ENCODE measurements around the gene GPX1.
"Not testable (repeated sequence)": the region's sequence is repeated elsewhere in the genome, so short reads cannot be mapped to it uniquely, and the experiment has no call there.

GPX1 gene

GRCh38 chr3:49358217-49358883, at the start of gene GPX1:
Gene GPX1, minus strand, starts transcription at chr3:49358353. Its CDS starts 75 bp downstream, at chr3:49358278.
- no peaks in the 10 kb centered on the region for H3K27me3 Mint-ChIP-seq
- H3K27ac Mint-ChIP-seq = peak within 1 kb of the TSS; percentile 98
- H3K4me3 Mint-ChIP-seq = peak within 1 kb of the TSS; percentile 97
- H3K4me1 Mint-ChIP-seq (ENCODE audit: low read depth) = peaks cover 58% of the 10 kb centered on the region
- intact Hi-C loops (cut with micrococcal nuclease) = loop anchor here (1.0 kb wide), 1 partner anchor 18 kb away; the partner anchor contains the start of gene USP4
- peaks cover 94% of the 10 kb centered on the region for H3K36me3 Mint-ChIP-seq (ENCODE audit: low read depth)
- H3K9me3 Mint-ChIP-seq = no peaks in the 10 kb centered on the region

- peak overlapping the region; percentile 78 for H3K27ac Mint-ChIP-seq
Measured at GRCh38 chr3:49406571-49407565, 48.7 kb upstream of the GPX1 start.

GRCh38 chr3:49405570-49405969, 47.4 kb upstream of the GPX1 start:
- intact Hi-C loops (cut with micrococcal nuclease); H3K9me3 Mint-ChIP-seq; H3K4me3 Mint-ChIP-seq; H3K27me3 Mint-ChIP-seq; H3K27ac Mint-ChIP-seq: not testable (repeated sequence)
- H3K4me1 Mint-ChIP-seq (ENCODE audit: low read depth) = peaks cover 55% of the 10 kb centered on the region
- peaks cover 56% of the 10 kb centered on the region for H3K36me3 Mint-ChIP-seq (ENCODE audit: low read depth)

More at GRCh38 chr3:49406571-49407565, 48.7 kb upstream of the GPX1 start:
- Mint-ChIP-seq H3K4me1 (ENCODE audit: low read depth) (peaks cover 42% of the 10 kb centered on the region), H3K27me3 (no peaks in the 10 kb centered on the region), H3K36me3 (ENCODE audit: low read depth) (peaks cover 50% of the 10 kb centered on the region), H3K4me3 (peak overlapping the region; percentile 26), H3K9me3 (no peaks in the 10 kb centered on the region)
- intact Hi-C loops (cut with micrococcal nuclease) = no loop called here

GRCh38 chr3:49403891-49404290, 45.7 kb upstream of the GPX1 start:
- H3K4me1 Mint-ChIP-seq (ENCODE audit: low read depth) = peaks cover 57% of the 10 kb centered on the region
- H3K27me3 Mint-ChIP-seq = no peaks in the 10 kb centered on the region
- H3K27ac Mint-ChIP-seq = no peak overlapping the region
- peaks cover 64% of the 10 kb centered on the region for H3K36me3 Mint-ChIP-seq (ENCODE audit: low read depth)
- H3K4me3 Mint-ChIP-seq = no peak overlapping the region
- no peaks in the 10 kb centered on the region for H3K9me3 Mint-ChIP-seq
- intact Hi-C loops (cut with micrococcal nuclease) = no loop called here

GRCh38 chr3:49401766-49402165, 43.6 kb upstream of the GPX1 start:
- no peaks in the 10 kb centered on the region for H3K27me3 Mint-ChIP-seq
- H3K36me3 Mint-ChIP-seq (ENCODE audit: low read depth) = peaks cover 77% of the 10 kb centered on the region
- no peak overlapping the region for H3K4me3 Mint-ChIP-seq
- peak overlapping the region; percentile 73 for H3K27ac Mint-ChIP-seq
- intact Hi-C loops (cut with micrococcal nuclease) = no loop called here
- H3K4me1 Mint-ChIP-seq (ENCODE audit: low read depth) = peaks cover 59% of the 10 kb centered on the region
- H3K9me3 Mint-ChIP-seq = no peaks in the 10 kb centered on the region

GRCh38 chr3:49399461-49399860, 41.3 kb upstream of the GPX1 start:
- Mint-ChIP-seq H3K9me3 (no peaks in the 10 kb centered on the region), H3K27ac (peak overlapping the region; percentile 73), H3K36me3 (ENCODE audit: low read depth) (peaks cover 86% of the 10 kb centered on the region), H3K4me1 (ENCODE audit: low read depth) (peaks cover 63% of the 10 kb centered on the region), H3K4me3 (no peak overlapping the region), H3K27me3 (no peaks in the 10 kb centered on the region)
- intact Hi-C loops (cut with micrococcal nuclease) = no loop called here

- Mint-ChIP-seq H3K27ac (peak overlapping the region; percentile 2), H3K4me1 (ENCODE audit: low read depth) (peaks cover 81% of the 10 kb centered on the region), H3K27me3 (no peaks in the 10 kb centered on the region), H3K9me3 (no peaks in the 10 kb centered on the region), H3K4me3 (no peak overlapping the region), H3K36me3 (ENCODE audit: low read depth) (peaks cover 95% of the 10 kb centered on the region)
- intact Hi-C loops (cut with micrococcal nuclease) = no loop called here
Measured at GRCh38 chr3:49397470-49397869, 39.3 kb upstream of the GPX1 start.

- H3K27me3 Mint-ChIP-seq; H3K9me3 Mint-ChIP-seq; H3K27ac Mint-ChIP-seq; H3K4me3 Mint-ChIP-seq; intact Hi-C loops (cut with micrococcal nuclease): not testable (repeated sequence)
- H3K36me3 Mint-ChIP-seq (ENCODE audit: low read depth) = peaks cover 67% of the 10 kb centered on the region
- peaks cover 64% of the 10 kb centered on the region for H3K4me1 Mint-ChIP-seq (ENCODE audit: low read depth)
Measured at GRCh38 chr3:49391310-49391709, 33.2 kb upstream of the GPX1 start.

- H3K27ac Mint-ChIP-seq = no peak overlapping the region
- intact Hi-C loops (cut with micrococcal nuclease) = no loop called here
- H3K27me3 Mint-ChIP-seq = no peaks in the 10 kb centered on the region
- no peak overlapping the region for H3K4me3 Mint-ChIP-seq
- H3K4me1 Mint-ChIP-seq (ENCODE audit: low read depth) = peaks cover 59% of the 10 kb centered on the region
- H3K9me3 Mint-ChIP-seq = no peaks in the 10 kb centered on the region
- H3K36me3 Mint-ChIP-seq (ENCODE audit: low read depth) = peaks cover 47% of the 10 kb centered on the region
Measured at GRCh38 chr3:49389297-49389696, 31.1 kb upstream of the GPX1 start.

- Mint-ChIP-seq H3K27me3 (no peaks in the 10 kb centered on the region), H3K4me1 (ENCODE audit: low read depth) (peaks cover 59% of the 10 kb centered on the region), H3K9me3 (no peaks in the 10 kb centered on the region), H3K27ac (no peak overlapping the region), H3K4me3 (no peak overlapping the region), H3K36me3 (ENCODE audit: low read depth) (peaks cover 42% of the 10 kb centered on the region)
- intact Hi-C loops (cut with micrococcal nuclease) = no loop called here
Measured at GRCh38 chr3:49388289-49388820, 30.2 kb upstream of the GPX1 start.

- H3K9me3 Mint-ChIP-seq = no peaks in the 10 kb centered on the region
- intact Hi-C loops (cut with micrococcal nuclease) = no loop called here
- H3K4me3 Mint-ChIP-seq = no peak overlapping the region
- peaks cover 55% of the 10 kb centered on the region for H3K4me1 Mint-ChIP-seq (ENCODE audit: low read depth)
- no peaks in the 10 kb centered on the region for H3K27me3 Mint-ChIP-seq
- H3K36me3 Mint-ChIP-seq (ENCODE audit: low read depth) = peaks cover 42% of the 10 kb centered on the region
- peak overlapping the region; percentile 63 for H3K27ac Mint-ChIP-seq
Measured at GRCh38 chr3:49387721-49388120, 29.6 kb upstream of the GPX1 start.

GRCh38 chr3:49386056-49386756, 28.1 kb upstream of the GPX1 start:
- intact Hi-C loops (cut with micrococcal nuclease) = no loop called here
- Mint-ChIP-seq H3K4me1 (ENCODE audit: low read depth) (peaks cover 54% of the 10 kb centered on the region), H3K36me3 (ENCODE audit: low read depth) (peaks cover 36% of the 10 kb centered on the region), H3K27me3 (no peaks in the 10 kb centered on the region), H3K27ac (peak overlapping the region; percentile 63), H3K9me3 (no peaks in the 10 kb centered on the region), H3K4me3 (peak overlapping the region; percentile 23)

GRCh38 chr3:49385617-49386016, 27.5 kb upstream of the GPX1 start:
- Mint-ChIP-seq H3K27ac (peak overlapping the region; percentile 63), H3K27me3 (no peaks in the 10 kb centered on the region), H3K4me1 (ENCODE audit: low read depth) (peaks cover 54% of the 10 kb centered on the region), H3K36me3 (ENCODE audit: low read depth) (peaks cover 36% of the 10 kb centered on the region), H3K4me3 (no peak overlapping the region), H3K9me3 (no peaks in the 10 kb centered on the region)
- intact Hi-C loops (cut with micrococcal nuclease) = no loop called here
